Mammary epithelial cell (primary cell): Measurements from ENCODE around the gene WDR4.

Experiments
- CTCF ChIP-seq, 2 donors: IDR thresholded peaks in 1 of 2; conservative IDR thresholded peaks in 1 of 2; 2 replicates each; pipeline ENCODE4 v1.5.1; 2011 to 2012; ENCODE audit warnings: inconsistent platforms in 2 of 2, low read length in 2 of 2, mild to moderate bottlenecking in 2 of 2, control low read depth in 1 of 2, low read depth in 1 of 2; ENCODE audit not compliant: insufficient read depth in 1 of 2; ENCODE audit errors: extremely low read depth in 1 of 2
- EZH2 ChIP-seq: IDR thresholded peaks from 2 replicates; pipeline ENCODE4 v1.6.1; 2012; ENCODE audit warnings: low read length, inconsistent platforms, borderline replicate concordance

- no peak for TF ChIP-seq CTCF (conservative IDR thresholded peaks at IDR 0.05 in 1 of 2, IDR thresholded peaks at IDR 0.05 in 1 of 2; ENCODE audit: extremely low read depth in 1 of 2, insufficient read depth in 1 of 2, low read depth in 1 of 2, low read length in 2 of 2)
- TF ChIP-seq EZH2, result no peak
Measured at GRCh38 chr21:42849759-42850412, 29.5 kb downstream of the WDR4 start.
